Stimulated activated memory B cell treated with anti-CD40 and anti-IgM and Interleukin-4, amounts not matched to agents 10 μg/mL and 1 μg/mL and 100 μg/mL, for 72 hours (primary cell): ENCODE data around the gene PTPN4.

Experiments used
- ATAC-seq: fragments of 150-1000 bp; cut with Tn5 transposase; 2 replicates; pipeline ENCODE4 v1.10.0; 2021
- H3K27ac Mint-ChIP-seq: one replicate; pipeline ENCODE4 v1.8.0; 2022; ENCODE audit warnings: mild to moderate bottlenecking, mixed read lengths
- H3K27me3 Mint-ChIP-seq: one replicate; pipeline ENCODE4 v1.8.0; 2022; ENCODE audit warnings: mixed read lengths
- H3K36me3 Mint-ChIP-seq: one replicate; pipeline ENCODE4 v1.8.0; 2022; ENCODE audit warnings: mixed read lengths
- H3K4me1 Mint-ChIP-seq: one replicate; pipeline ENCODE4 v1.8.0; 2022; ENCODE audit warnings: mixed read lengths
- H3K4me3 Mint-ChIP-seq: one replicate; pipeline ENCODE4 v1.8.0; 2022; ENCODE audit warnings: mild to moderate bottlenecking, moderate library complexity, mixed read lengths
- H3K9me3 Mint-ChIP-seq: one replicate; pipeline ENCODE4 v1.8.0; 2022; ENCODE audit warnings: mixed read lengths

The PTPN4 gene

GRCh38 chr2:120032297-120032696, 272.6 kb downstream of the PTPN4 start:
- Mint-ChIP-seq H3K4me3 (no peak overlapping the region), H3K27me3 (no peaks in the 10 kb centered on the region), H3K36me3 (peaks cover 7% of the 10 kb centered on the region), H3K9me3 (no peaks in the 10 kb centered on the region), H3K4me1 (no peaks in the 10 kb centered on the region), H3K27ac (no peak overlapping the region)
- ATAC-seq, result no peak
